Astrocyte of the spinal cord (primary cell): Measurements from ENCODE around the gene RIMS1.

Experiments used
- DNase-seq: peaks from one replicate; pipeline ENCODE4 v3.0.0; 2011; ENCODE audit warnings: low read depth, low spot score
- H3K4me3 ChIP-seq: 2 replicates; pipeline ENCODE4 v1.5.1; 2011; ENCODE audit warnings: low read depth, mild to moderate bottlenecking, low read length, moderate library complexity
- CTCF ChIP-seq: IDR thresholded peaks from 2 replicates; pipeline ENCODE4 v1.5.1; 2012; ENCODE audit warnings: low read depth, mild to moderate bottlenecking, low read length, inconsistent platforms
- in situ Hi-C: cut with HindIII; loops from 2 replicates; pipeline ENCODE4 v1.10.0; 2017; ENCODE audit warnings: low sequenced_read_pairs

RIMS1 gene

GRCh38 chr6:72424476-72424875 lies 538.1 kb downstream of the RIMS1 start:
- no peak for TF ChIP-seq CTCF
- DNase-seq, result no peak
- in situ Hi-C loops, result no loop called here
- H3K4me3 ChIP-seq, result no peak overlapping the region

- H3K4me3 ChIP-seq, result no peak overlapping the region
- in situ Hi-C loops, result no loop called here
- TF ChIP-seq CTCF, result no peak
- DNase-seq, result peak; percentile 81
Measured at GRCh38 chr6:72425003-72425681, 538.8 kb downstream of the RIMS1 start.

- H3K4me3 ChIP-seq, result no peak overlapping the region
- no peak for TF ChIP-seq CTCF
- DNase-seq, result no peak
- in situ Hi-C loops, result no loop called here
Measured at GRCh38 chr6:72440611-72441010, 554.3 kb downstream of the RIMS1 start.

GRCh38 chr6:72446430-72446829 lies 560.1 kb downstream of the RIMS1 start:
- H3K4me3 ChIP-seq, result no peak overlapping the region
- in situ Hi-C loops, result no loop called here
- no peak for TF ChIP-seq CTCF
- DNase-seq, result peak; percentile 14
